HUES6 (cell line): ENCODE data around the gene PTMA.
"Not testable (repeated sequence)": the region's sequence is repeated elsewhere in the genome, so short reads cannot be mapped to it uniquely, and the experiment has no call there.

ENCODE experiments used
- H3K27ac ChIP-seq: 2 replicates; pipeline ENCODE4 v1.7.0; 2013; ENCODE audit warnings: low read depth, mild to moderate bottlenecking, low read length, inconsistent platforms
- H3K27me3 ChIP-seq: 2 replicates; pipeline ENCODE4 v1.6.1; 2013; ENCODE audit warnings: low read length; ENCODE audit not compliant: control insufficient read depth, insufficient read depth
- H3K36me3 ChIP-seq: 2 replicates; pipeline ENCODE4 v1.6.1; 2013; ENCODE audit warnings: low read length; ENCODE audit not compliant: control insufficient read depth, insufficient read depth
- H3K4me1 ChIP-seq: 2 replicates; pipeline ENCODE4 v1.6.1; 2013; ENCODE audit warnings: low read length; ENCODE audit not compliant: control insufficient read depth, insufficient read depth
- H3K4me3 ChIP-seq: 2 replicates; pipeline ENCODE4 v1.5.1; 2013; ENCODE audit warnings: low read depth, low read length
- H3K9ac ChIP-seq: one replicate; pipeline ENCODE4 v1.6.1; 2013; ENCODE audit warnings: mild to moderate bottlenecking, low read length
- H3K9me3 ChIP-seq: 2 replicates; pipeline ENCODE4 v1.6.1; 2013; ENCODE audit warnings: low read depth, low read length; ENCODE audit not compliant: control insufficient read depth, insufficient read depth

The PTMA gene

GRCh38 chr2:231749016-231749415 lies 40.7 kb downstream of the PTMA start:
- not testable (repeated sequence) for H3K9ac ChIP-seq, H3K4me3 ChIP-seq, H3K27me3 ChIP-seq, H3K9me3 ChIP-seq, H3K36me3 ChIP-seq, H3K27ac ChIP-seq
- peaks cover 10% of the 10 kb centered on the region; the same call in 1 of the 2 replicates for H3K4me1 ChIP-seq

- Histone ChIP-seq H3K27me3 (no peaks in the 10 kb centered on the region), H3K9ac (no peak overlapping the region), H3K9me3 (no peaks in the 10 kb centered on the region), H3K36me3 (no peaks in the 10 kb centered on the region), H3K27ac (no peak overlapping the region), H3K4me3 (no peak overlapping the region), H3K4me1 (no peaks in the 10 kb centered on the region)
These were observed 42.9 kb downstream of the PTMA start for GRCh38 chr2:231751042-231751815.

GRCh38 chr2:231752061-231752460 lies 43.7 kb downstream of the PTMA start:
- Histone ChIP-seq H3K36me3 (no peaks in the 10 kb centered on the region), H3K9ac (no peak overlapping the region), H3K9me3 (no peaks in the 10 kb centered on the region), H3K27me3 (no peaks in the 10 kb centered on the region), H3K4me3 (no peak overlapping the region), H3K4me1 (no peaks in the 10 kb centered on the region), H3K27ac (no peak overlapping the region)

DNA sequence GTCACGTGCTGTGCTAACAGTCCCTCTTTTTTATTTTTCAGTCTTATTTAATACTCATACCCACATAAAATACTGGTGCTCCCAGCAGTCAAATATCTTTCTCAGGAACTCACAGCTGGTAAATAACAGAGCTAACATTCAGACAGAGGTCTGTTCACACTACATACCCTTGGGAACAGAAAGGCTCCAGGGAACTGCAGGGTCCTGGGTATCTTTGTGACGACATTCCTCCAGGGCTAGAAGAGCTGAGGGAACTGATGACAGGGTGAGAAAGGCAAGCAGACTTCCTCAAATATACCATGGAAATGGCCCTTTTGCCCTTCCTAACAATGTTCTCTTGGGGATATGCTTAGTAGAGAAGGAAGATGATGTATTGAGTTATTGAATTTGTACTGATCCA lies 53.4 kb downstream of the PTMA start:
- no peak overlapping the region for H3K27ac ChIP-seq
- no peak overlapping the region for H3K9ac ChIP-seq
- no peaks in the 10 kb centered on the region for H3K9me3 ChIP-seq
- H3K27me3 ChIP-seq: no peaks in the 10 kb centered on the region
- H3K36me3 ChIP-seq: no peaks in the 10 kb centered on the region
- no peaks in the 10 kb centered on the region for H3K4me1 ChIP-seq
- no peak overlapping the region for H3K4me3 ChIP-seq
